HL-60/S4 treated with retinoic acid at 250 ng/mL for 4 days and 3 days (cell line): Measurements from ENCODE around the gene SCML2.
"Not testable (repeated sequence)": the region's sequence is repeated elsewhere in the genome, so short reads cannot be mapped to it uniquely, and the experiment has no call there.

Experiments used
- in situ Hi-C: fragments of 300-500 bp; cut with MboI; formaldehyde crosslinking; loops from 2 replicates; pipeline ENCODE4 v1.7.0; 2022; ENCODE audit warnings: low sequenced_read_pairs

Gene SCML2

GRCh38 chrX:18272222-18272621 lies 82.3 kb downstream of the SCML2 start:
- in situ Hi-C loops: no loop called here

DNA sequence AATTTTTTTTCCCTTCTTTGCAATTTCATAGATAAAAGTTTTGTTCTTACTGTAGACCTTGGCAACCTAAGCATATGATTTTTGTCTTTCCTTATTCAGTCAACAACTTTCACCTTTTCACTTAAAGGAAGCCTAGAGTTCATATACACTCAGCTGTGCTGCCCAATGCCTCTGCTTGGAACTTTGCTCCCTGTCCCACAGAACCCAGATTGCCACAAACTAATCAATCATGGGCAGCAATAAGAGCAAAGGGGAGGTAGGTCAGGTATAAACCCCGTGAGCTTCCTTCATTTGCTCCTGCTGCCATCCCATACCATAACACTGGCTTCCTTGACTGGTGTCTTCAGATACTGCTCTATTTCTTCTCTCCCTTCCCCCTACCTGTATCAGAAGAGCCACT lies 82.8 kb downstream of the SCML2 start:
- in situ Hi-C loops: no loop called here

DNA sequence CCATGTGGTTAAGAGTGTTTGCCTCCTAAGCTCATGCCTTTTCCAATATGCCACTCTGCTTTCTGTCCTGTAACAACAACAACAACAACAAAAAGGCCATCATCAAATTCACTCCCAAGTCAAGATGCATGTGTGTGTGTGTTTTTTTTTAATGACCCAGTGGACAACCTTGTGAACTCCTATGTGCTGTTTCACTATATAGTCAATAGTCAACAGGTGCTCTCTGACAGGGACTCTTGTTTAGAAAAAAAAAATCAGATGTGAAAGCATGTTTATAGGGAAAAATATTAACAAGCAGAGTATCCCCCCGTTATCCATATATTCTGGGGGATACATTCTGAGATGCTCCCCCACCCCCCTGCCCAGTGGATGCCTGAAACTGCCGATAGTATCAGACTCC lies 83.2 kb downstream of the SCML2 start:
- in situ Hi-C loops: no loop called here

DNA sequence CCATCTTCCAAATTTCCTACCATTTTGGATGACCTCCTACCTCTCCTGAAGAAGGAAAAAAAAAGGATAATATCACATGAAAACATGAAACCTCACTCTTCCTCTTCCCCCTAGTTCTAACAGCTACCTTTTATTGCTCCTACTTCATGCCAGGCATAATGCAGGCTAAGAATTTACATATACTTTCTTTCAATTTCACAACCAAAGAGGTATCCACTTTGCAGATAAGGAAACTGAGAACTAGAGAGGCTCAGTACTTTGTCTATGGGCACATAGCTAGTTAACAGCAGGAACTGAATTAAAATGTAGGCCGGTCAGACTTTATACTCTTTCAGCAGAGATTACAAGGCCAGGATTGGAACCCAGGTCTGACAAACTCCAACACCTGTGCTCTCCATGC lies 99.4 kb downstream of the SCML2 start:
- in situ Hi-C loops: no loop called here

GRCh38 chrX:18252644-18253359 lies 101.7 kb downstream of the SCML2 start:
- in situ Hi-C loops: no loop called here

GRCh38 chrX:18229646-18230045 lies 124.8 kb downstream of the SCML2 start:
- in situ Hi-C loops: not testable (repeated sequence)

- in situ Hi-C loops: no loop called here
Observed at GRCh38 chrX:18228069-18228468, 126.4 kb downstream of the SCML2 start.

DNA sequence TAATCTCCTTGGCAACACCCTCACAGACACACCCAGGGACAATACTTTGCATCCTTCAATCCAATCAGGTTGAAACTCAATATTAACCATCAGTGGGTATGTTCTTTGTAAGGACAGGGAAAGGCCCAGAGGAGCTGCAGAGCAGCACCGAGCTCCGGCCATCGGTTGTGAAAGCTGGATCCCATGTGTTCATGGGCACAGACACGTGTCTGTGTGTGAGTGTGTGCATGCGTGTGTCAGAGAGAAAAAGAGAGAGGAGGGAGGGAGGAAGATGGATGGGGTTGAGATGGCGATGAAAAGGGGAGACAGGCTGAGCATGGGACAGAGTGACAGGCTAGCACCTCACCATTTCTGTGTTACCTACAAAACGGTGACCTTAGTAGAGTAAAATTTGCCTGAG lies 127.0 kb downstream of the SCML2 start:
- in situ Hi-C loops: no loop called here

DNA sequence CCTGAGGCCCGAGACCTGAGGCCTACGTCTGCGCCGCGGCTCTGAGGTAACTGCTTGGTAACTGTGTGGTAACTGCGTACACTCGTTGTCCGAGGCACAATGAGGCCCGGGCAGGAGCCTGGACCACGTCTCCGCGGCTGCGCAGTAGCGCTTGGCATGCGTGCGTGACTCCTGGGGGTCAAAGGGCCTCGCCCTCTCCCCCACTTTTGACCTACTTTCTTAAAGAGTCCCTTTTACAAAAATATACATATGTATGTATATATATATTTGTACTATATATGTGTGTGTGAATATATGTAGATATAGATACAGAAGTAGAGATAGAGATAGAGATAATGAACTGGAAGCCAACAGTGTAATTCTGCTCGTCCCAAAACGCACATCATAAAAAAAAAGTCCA lies 133.7 kb downstream of the SCML2 start, which contains the start of gene BEND2:
Gene BEND2 (minus strand): TSS at position 101 of the 400 bp plus-strand sequence. CDS start 136 bp downstream, outside the sequence.
- in situ Hi-C loops: no loop called here

DNA sequence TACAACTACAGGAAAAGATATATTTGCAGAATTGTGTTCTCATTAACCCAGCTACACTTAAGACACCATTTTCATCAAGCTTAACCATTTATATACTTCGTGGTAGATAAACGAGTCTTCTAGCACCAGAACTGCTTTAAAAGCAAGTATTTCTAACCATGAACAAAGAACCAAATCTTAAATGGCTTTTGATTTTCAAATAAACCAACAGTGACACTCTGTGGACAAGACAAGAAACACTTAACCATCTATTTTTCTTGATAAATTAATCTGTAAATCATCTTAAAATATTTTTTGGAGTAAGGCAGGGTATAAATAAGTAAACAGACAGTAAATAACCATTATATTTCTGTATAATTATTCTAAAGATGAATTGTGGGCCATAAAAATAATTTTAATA lies 144.0 kb downstream of the SCML2 start:
- in situ Hi-C loops: no loop called here

GRCh38 chrX:18206657-18207056 lies 147.8 kb downstream of the SCML2 start:
- in situ Hi-C loops: no loop called here

DNA sequence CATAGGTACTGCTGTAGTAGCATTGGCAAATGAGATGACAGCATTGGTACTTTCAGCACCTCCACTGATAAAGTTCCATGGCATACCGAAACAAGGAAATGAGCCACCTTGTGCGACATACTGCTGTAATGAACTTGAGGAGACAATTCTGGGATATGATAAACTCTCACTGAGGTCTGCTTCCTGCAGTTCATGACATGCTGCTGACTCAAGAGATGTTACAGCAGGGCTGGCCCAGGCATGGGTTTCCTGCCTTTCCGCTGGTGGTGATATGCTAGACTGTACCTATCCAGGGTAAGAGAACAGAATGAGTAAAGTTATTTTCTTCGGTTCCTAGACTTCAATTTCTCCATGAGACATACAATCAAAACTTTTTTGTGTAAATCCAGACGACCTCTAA lies 150.9 kb downstream of the SCML2 start:
- in situ Hi-C loops: no loop called here

DNA sequence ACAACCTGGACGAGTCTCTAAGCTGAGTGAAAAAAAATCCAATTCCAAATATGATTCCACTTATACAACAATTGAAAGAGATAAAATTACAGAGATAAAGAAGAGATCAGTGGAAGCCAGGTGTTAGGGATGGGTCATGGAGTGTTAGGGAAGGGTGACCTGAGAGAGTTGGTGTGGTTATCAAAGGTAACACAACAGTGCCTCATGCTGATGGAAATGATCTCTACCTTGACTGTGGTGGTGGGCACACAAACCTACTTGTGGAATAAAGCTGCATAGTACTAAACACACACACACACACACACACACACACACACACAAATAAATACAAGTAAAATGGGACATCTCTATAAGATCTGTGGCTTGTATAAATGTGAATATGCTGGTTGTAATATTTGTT lies 159.8 kb downstream of the SCML2 start:
- in situ Hi-C loops: no loop called here
